GM21381 (cell line): ENCODE measurements around the gene HNF4A.
"Not testable (repeated sequence)": the region's sequence is repeated elsewhere in the genome, so short reads cannot be mapped to it uniquely, and the experiment has no call there.

Experiments
- ATAC-seq: cut with Tn5 transposase; IDR thresholded peaks from one replicate; pipeline ENCODE4 v1.9.1; 2021; ENCODE audit warnings: mild to moderate bottlenecking, moderate library complexity; ENCODE audit not compliant: unreplicated experiment

The HNF4A gene

DNA sequence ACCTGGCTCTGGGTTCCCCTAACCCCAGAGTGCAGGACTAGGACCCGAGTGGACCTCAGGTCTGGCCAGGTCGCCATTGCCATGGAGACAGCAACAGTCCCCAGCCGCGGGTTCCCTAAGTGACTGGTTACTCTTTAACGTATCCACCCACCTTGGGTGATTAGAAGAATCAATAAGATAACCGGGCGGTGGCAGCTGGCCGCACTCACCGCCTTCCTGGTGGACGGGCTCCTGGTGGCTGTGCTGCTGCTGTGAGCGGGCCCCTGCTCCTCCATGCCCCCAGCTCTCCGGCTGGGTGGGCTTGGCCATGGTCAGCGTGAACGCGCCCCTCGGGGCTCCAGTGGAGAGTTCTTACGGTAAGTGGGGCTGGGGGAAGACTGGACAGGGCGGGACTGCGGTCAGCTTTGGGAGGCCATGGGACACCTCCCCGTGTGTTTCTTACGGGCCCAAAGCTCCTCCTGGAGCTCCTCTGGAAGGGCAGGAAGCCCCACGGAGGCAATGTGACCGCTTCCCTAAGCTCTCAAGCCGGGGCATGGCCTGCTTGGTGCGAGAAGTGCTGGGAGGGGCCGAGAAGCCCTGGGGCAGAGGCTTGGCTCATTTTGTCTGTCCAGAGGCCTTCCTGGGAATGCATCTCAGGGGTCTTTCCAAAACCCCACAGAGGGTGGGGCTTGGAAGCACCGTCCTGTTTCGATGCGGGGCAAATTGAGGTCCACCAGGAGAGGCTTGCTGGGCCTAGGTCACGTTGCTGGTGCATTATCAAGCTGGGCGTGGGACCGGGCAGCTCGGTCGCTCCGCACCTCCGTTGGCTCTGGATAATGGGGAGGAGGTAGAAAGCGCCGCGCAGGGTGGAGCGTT is at the start of gene HNF4A:
Gene HNF4A (plus strand): TSS at position 202 of the 855 bp plus-strand sequence. CDS start 106 bp downstream, at position 308.
- no peak for ATAC-seq

DNA sequence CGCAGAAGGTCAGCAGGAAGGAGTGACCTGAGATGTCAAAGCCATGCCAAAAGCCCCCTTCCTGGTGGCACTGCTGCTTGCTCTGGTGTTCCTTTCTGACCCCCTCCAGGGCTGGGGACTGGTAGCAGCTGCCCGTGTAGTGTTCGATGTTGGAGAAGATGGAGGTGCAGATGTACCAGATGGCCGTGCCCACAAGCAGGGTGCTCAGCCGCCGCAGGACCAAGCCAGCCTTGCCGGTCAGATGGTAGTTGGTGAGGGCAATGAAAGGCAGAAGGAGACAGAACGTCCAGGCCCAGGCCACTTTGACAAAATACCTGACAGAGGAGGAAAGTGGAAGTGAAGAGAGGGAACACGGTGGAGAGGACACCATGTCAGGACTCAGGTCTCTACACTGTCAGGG is 48.6 kb upstream of the HNF4A start:
- ATAC-seq: no peak

DNA sequence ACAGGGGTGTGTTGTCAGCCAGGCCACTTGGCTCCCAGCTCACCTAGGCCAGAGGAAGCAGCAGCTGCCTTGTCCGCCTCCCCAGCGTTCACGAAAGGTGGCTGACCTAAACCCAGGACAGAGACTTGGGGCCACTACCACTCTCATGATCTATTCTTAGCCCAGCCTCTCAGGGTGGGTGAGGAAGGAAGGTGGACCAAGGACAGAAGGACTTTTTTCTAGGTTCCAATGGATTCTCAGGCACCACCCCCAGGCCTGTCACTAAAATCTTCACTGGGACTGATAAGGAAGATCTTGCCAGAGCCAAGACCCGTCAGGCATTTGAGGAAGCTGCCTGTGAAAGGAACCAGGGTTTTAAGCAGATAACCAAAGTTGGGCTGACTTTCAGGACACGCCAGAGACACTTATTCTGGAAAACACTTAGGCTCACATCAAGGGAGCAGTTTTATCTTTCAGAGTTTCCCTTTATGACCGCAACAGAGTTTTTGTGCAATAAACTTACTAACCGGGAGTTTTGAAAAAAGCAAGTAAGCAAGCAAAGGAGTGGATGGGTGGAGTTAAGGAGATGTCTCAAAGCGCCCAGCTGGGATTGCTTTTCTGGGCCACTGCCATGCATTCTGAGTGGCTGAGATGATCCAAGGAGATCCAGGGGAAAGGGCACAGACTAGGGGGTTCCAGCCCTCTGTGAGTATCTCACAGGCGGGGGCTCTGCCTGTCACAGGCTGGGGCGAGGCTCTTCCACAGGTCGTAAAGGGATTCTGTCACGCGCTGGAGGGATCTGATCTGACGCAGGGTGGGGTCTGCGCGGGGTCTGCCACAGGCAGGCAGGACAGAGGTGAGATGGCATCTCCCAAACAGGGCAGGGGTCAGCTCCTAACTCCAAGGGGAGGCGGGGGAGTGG is 45.5 kb upstream of the HNF4A start:
- ATAC-seq: no peak

DNA sequence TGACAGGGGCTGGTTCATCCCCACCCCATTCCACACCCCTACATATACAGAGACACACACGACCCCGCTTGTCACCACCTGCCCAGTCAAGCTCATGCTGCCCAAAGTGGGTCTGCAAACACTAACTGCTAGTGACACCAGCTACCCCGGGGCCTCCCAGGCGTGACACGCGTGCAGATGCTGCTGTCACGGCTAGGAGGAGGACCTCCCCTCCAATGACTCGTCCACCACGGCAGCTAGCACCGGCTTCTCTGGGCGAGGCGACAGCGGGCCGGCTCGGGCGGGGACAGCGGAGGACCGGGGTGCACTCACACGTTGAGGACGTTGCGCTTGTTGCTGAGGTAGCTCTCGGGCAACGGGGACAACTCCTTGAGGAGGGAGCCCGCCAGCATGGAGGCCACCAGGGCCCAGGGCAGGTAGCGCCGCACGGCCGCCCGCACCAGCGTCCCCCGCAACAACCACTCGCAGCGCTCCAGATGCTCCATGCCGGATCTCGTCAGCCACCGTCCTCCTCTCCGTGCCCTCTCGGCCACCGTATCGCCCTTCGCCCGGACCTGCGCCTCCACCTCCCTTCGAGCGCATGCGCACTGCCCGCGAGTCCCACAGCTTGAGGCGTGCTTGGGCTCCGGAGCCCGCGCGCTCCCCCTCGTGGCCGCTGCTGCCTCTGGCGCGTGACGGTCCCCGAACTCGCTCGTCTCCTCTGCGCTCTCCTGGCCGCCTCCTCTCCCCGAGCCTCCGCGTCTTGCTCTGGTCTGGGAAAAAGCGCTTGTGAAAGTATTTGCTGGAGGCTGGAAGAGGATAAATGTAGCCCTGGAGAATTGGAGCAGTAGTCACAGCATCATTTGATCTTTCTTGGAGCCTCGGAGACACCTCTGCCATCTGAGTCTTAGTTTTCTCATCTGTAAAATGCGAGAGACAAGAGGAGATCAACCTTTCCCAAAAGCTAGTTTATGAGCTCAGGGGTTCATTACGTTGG is 44.5 kb upstream of the HNF4A start, which contains the start of gene FITM2:
Gene FITM2 (minus strand): TSS at position 539 of the 976 bp plus-strand sequence. CDS start 54 bp downstream, at position 485.
- peak; percentile 92 for ATAC-seq

DNA sequence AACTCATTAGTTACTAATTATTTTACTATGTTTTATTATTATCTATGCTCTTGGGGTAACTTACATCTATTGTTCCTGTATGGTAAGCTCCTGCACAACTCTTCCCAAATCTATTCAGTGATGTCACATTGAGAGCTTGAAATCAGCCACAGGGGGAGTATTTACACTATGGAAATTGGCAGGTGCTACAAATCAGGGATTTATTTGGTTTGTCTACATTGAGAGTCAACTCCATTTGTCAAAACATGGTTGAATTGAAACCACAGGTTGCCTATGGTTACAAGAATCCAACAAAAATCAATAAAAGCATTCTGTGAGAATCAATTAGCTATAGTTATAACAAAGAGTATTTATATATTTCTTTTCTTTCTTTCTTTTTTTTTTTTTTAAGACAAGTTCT is 40.6 kb upstream of the HNF4A start:
- no peak for ATAC-seq

DNA sequence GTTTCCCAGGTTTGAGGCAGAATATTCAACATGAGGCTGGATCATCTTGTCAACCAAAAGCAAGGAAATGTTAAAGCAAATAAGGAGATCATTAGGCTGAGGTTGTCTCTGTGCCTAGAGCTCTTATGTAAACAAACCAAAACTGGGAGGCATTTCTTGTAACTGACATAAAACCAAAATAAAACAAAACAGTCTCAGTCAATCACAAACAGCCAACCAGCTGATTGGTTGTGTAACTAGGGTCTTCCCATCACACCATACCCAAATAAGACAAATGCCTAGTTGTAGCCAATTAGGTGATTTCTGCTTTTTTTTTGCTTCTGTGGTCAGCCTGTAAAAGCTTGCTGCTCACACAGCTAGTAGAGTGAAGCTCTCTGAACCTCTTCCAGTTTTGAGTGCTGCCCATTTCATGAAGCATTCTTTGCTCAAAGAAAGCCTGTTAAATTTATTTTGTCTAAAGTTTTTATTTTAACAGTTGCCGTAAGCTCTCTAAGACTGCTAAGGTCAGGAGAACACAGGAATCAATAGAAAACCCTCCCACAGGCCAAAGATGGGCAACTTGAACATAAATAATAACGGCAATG is 35.6 kb upstream of the HNF4A start:
- ATAC-seq: no peak

DNA sequence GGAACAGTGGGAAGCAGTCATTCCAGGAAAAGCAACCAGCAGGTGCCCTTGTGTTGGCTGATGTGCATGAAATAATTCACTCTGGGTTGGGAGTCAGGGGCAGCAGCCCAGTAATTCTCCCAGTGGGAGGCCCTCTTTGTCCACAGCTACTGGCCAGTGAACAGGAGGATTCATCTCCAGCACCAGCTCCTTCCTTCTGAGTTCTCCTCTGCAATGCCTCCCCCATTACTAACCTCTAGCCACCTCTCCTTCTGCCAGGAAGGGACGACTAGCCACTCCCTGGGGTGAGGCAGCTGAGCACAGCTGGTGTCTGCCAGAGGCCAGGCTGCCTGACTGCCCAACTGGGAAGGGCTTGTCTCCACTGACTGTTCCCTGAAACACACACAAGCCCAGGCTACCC is 31.2 kb upstream of the HNF4A start:
- ATAC-seq: no peak

DNA sequence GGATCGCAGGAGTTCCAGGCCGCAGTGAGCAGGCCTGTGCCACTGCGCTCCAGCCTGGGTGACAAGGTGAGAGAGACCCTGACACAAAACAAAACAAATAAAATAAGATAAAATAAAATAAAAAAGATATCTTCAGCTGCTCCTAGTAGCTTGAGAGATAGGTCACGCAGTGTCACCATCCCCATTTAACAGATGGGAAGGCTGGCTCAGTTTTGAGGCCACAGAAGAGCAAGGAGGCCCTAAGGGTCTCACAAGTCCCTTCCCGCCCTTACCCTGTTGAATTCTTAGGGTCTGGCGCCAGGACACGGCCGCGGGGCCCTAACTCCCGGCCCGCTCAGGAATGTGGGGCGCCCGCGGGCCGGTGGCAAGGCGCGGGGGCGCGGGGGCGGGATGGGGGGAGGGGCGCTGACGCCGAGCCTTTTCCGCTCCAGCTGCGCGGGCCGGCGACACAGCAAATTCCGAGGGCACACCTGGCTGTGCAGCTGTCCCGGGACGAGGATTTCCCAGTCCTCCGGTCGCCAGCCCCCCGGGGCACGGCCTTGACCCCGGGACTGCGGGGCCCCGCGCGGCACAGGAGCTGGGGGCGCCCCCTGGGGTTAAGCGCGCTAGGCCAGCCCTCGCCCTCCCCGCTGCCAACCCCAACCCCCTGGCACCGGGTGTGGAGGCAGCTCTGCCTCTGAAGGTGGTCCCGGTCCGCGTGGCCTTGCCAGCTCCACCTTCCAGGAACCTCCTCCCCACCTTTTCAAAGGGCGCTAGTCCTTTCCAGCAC is 28.9 kb upstream of the HNF4A start:
- ATAC-seq: no peak

DNA sequence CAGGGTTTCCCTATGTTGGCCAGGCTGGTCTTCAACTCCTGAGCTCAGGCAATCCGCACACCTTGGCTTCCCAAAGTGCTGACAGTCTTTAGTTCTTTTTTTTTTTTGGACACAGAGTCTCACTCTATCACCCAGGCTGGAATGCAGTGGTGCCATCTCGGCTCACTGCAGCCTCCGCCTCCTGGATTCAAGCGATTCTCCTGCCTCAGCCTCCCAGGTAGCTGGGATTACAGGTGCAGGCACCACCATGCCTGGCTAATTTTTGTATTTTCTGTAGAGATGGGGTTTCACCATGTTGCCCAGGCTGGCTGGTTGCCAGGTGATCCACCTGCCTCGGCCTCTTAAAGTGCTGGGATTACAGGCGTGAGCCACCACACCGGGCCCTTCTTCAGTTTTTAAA is 27.8 kb upstream of the HNF4A start:
- ATAC-seq: not testable (repeated sequence)

DNA sequence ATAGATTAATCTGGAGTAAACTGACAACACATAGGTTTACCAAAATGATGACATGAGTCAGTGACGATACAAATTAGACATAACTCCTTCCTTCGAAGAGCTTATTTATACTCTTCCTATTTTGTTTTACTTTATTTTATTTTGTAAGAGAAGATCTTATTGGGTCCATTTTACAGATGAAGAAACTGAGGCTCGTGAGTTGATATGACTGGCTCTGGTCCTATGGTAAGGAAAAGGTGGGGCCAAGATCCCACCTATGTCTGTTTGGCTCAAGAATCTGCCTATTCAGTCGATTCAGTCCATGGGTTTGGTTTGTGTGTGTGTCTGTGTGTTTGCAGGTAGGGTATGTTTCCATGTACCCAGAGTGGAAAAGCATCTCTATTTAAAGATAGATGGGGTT is 27.1 kb upstream of the HNF4A start:
- ATAC-seq: no peak

DNA sequence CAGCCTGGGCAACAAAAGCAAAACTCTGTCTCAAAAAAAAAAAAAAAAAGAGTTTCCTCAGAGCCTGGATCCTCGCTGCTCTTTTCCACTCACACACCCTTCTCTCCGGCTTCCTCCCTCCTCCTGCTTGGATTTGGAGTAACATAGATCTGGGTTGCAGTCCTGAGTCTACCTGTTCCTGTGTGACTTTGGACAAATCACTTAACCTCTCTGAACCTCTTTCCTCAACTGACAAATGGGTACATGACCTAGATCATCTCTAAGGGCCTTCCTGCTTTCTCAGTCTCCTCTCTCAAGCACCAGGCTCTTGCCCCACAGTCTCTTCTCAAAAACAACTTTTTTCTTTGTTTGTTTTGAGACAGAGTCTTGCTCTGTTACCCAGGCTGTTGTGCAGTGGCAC is 24.3 kb upstream of the HNF4A start:
- no peak for ATAC-seq

DNA sequence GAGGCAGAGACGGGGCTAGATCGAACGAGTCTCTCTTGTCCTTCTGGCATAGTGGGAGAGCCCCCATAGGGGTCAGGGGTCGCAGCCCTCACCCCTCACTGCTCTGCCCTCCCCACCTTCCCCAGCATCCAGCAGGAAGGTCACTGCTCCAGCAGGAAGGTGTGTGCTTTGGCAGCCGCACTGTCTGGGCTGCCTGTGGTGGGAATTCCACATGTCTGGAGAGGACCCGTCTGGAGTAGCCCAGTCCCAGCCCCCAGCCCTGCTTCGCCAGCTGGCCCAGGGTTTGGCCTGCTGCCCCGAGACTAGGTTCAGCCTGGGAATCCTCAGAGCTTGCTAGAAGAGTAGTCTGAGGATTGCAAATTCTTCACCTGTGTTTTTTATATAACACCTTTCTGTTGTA is 21.2 kb upstream of the HNF4A start:
- ATAC-seq: no peak

DNA sequence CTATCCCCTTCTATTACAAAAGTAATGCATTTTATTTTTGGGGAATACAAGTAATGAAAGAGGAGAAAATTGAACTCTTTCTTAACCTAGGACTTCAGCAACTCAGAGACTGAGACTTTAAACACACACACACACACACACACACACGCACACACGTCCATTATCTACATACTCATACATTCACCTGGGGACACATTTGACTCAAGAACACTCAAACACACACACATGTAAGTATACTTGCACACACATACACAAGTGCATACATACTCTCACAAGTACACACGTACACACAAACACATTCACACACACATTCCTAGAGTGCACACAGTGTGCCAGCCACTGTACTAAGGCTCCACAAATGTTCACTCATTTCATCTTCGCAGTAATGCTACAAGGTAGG is 20.8 kb upstream of the HNF4A start:
- ATAC-seq: no peak

DNA sequence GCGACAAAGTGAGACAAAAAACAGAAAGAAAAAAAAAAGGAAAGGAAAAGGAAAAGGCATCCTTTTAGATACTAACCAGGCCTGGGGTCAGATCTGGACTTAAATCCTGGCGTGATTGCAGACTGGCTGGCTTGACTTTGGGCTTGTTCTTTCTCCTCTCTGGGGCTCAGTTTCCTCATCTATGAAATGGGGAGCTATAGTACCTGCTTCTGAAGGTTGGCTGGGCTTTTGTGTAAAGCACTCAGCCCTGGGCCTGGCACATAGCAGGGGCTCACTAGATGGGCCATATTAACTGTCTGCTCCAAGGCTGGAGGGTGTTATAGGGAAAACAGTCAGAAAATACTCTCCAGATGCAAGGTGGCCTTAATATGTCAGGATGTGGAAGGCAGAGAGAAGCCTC is 19.8 kb upstream of the HNF4A start:
- ATAC-seq: no peak

DNA sequence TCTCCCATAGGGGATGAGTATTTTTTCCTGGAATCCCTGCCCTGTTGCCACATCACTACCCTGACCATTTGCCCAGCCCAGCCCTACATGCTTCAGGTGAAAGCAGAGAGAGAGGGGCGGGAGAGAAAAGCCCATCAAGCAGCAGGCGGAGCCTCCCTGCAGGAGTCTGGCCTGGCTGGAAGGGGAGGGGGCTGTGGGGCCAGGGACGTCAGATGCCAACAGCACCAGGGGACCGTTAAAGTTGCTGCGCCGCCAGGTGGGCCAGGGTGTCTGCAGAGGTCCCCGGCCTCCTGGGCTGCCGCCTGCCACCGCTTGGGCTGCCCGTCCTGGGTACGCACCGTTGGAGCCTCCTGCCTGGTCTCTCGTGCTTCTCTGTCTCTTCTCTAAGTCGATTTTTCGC is 19.4 kb upstream of the HNF4A start:
- ATAC-seq: no peak

DNA sequence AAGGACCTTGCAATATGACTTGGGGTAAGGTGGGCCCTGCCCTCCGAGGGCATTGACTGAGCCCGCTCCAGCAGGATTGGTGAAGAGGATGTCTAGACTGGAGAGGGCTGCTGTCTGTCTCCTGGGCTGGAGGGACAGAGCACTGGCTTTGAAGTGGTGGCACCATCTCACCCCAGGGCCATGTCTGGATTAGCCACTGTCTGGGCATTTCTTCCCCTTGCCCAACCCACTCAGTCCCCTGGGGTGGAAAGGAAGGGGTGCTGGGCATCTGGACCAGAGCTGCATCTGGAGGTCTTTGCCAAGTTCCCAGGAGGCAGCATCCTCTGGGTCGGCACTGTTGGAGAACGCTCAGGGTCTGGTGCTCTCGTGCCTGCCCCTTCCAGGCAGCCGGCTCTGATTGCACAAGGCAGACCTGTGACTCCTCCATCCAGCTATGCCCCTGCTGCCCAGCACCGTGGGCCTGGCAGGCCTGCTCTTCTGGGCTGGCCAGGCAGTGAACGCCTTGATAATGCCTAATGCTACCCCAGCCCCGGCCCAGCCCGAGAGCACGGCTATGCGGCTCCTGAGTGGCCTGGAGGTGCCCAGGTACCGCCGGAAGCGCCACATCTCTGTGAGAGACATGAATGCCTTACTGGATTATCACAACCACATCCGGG is 18.6 kb upstream of the HNF4A start, which contains the start of gene R3HDML:
Gene R3HDML (plus strand): TSS at position 319 of the 656 bp plus-strand sequence. CDS start 115 bp downstream, at position 434.
- no peak for ATAC-seq

DNA sequence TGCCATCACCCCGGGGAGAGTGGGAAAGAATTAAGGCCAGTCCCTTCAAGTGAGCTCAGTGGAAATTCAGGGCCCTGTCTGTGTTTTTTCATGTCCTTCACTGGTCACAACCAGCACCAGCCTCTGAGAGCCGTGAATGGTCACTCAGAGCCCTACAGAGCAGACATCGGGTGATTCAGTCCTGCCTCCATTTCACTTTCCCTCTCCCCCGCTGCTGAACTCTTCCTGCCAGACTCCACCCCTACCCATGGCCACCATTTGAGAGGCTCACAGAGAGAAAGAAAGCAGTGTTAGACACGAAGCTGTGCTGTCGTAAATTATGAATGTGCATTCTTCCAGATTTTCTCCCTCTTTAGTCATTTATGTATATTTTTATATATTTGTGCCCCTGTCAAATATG is 13.3 kb upstream of the HNF4A start:
- no peak for ATAC-seq

DNA sequence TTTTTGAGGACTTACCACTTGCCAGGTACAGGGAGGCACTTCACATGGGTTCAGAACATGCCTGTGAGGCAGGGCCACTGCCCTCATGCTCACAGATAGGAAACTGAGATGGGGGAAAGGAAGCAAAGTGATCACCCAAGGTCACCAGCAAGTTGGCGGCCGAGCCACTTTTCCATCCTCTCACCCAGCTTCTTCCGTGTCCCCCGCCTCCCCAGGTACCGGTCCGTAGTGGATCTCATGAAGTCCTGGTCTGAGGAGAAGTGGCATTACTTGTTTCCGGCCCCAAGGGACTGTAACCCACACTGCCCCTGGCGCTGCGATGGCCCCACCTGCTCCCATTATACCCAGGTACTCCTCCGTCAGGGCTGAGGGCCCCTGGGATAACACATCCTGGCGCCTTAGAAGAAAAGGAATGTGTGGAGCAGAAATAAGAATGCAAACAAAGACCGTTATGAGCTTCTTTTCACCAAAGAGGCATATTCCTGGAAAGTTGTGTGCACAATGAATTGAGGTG is 12.3 kb upstream of the HNF4A start:
- ATAC-seq: no peak

DNA sequence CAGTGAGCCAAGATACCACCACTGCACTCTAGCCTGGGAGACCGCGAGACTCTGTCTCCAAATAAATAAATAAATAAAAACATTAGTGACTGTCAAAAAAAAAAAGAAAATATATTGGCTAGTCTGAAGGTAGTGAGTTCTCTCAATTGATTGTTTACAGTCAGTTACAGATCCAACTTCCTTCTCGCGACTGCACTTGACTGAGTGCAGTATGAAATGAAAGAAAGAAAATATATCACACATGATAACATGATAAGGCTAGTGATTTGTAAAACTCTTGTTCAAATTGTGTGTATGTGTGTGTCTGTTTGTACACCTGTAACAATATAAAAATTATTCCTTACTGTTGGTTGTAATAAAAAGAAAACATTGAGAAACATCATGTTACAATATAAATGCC is 10.8 kb upstream of the HNF4A start:
- ATAC-seq: no peak
